ENCODE measurements around the gene GULP1.

DNA sequence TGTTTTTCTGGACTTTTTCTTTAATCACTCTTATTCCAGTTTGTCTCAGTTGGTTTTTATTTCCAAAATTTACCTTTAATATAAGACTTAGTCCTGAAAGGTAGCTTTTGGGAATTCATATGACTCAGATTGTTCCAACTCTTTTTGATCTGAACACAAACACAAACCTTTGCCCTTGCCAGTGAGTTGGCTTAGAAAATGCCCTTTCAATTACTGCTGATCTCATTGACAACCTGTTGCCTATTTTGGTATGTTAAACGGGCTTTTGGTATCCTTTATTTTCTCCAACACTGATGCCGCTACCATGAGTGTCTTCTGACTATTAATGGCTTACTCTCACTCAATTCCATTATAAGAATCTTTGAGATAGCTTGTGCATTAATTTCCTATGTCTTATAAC lies 143.4 kb downstream of the GULP1 start:
- TF ChIP-seq, protein P1, sequence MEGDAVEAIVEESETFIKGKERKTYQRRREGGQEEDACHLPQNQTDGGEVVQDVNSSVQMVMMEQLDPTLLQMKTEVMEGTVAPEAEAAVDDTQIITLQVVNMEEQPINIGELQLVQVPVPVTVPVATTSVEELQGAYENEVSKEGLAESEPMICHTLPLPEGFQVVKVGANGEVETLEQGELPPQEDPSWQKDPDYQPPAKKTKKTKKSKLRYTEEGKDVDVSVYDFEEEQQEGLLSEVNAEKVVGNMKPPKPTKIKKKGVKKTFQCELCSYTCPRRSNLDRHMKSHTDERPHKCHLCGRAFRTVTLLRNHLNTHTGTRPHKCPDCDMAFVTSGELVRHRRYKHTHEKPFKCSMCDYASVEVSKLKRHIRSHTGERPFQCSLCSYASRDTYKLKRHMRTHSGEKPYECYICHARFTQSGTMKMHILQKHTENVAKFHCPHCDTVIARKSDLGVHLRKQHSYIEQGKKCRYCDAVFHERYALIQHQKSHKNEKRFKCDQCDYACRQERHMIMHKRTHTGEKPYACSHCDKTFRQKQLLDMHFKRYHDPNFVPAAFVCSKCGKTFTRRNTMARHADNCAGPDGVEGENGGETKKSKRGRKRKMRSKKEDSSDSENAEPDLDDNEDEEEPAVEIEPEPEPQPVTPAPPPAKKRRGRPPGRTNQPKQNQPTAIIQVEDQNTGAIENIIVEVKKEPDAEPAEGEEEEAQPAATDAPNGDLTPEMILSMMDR (IDR thresholded peaks at IDR 0.05) = no peak
- TF ChIP-seq TEAD4 (CRISPR knock-in tag; IDR thresholded peaks at IDR 0.05) = no peak

Measured in WTC11 (cell line).